OCI-LY1 (cell line): ENCODE results near the gene OR2T34.
"Not testable (repeated sequence)": the region's sequence is repeated elsewhere in the genome, so short reads cannot be mapped to it uniquely, and the experiment has no call there.

Experiments
- EZH2 ChIP-seq: fragments of 200-600 bp; sonication (generic), shearing (Covaris generic); IDR thresholded peaks from 2 replicates; pipeline ENCODE4 v1.8.0; 2017; ENCODE audit warnings: borderline replicate concordance, mixed run types, mild to moderate bottlenecking, antibody characterized with exemption, low read length, moderate library complexity, mixed read lengths
- TF ChIP-seq, protein P1 (sequence below): fragments of 200-600 bp; sonication (generic), shearing (Covaris generic); IDR thresholded peaks from 2 replicates; pipeline ENCODE4 v1.5.1; 2017; ENCODE audit warnings: mild to moderate bottlenecking, antibody characterized with exemption, low read length, moderate library complexity, mixed read lengths

DNA sequence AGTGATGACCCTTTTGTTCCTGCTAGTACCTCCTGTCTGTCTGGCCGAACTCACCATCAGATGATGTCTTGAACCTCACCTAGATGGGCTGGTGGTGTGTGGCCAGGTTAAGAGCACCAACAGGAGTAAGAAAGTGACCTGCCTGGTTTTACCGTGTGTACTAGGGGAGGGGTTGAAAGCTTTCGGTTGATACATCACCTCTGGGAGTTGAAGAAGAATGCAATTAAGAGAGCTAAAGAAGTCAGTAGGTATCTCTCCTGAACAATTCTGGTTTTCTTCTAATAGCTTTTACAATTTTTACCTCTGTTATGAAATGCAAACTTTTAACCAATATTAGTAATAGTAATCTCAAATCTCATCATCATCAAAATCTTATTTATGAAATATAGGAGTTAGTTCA is 11.9 kb downstream of the OR2T34 start, which contains the start of gene OR2T29:
- TF ChIP-seq, protein P1, sequence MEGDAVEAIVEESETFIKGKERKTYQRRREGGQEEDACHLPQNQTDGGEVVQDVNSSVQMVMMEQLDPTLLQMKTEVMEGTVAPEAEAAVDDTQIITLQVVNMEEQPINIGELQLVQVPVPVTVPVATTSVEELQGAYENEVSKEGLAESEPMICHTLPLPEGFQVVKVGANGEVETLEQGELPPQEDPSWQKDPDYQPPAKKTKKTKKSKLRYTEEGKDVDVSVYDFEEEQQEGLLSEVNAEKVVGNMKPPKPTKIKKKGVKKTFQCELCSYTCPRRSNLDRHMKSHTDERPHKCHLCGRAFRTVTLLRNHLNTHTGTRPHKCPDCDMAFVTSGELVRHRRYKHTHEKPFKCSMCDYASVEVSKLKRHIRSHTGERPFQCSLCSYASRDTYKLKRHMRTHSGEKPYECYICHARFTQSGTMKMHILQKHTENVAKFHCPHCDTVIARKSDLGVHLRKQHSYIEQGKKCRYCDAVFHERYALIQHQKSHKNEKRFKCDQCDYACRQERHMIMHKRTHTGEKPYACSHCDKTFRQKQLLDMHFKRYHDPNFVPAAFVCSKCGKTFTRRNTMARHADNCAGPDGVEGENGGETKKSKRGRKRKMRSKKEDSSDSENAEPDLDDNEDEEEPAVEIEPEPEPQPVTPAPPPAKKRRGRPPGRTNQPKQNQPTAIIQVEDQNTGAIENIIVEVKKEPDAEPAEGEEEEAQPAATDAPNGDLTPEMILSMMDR = not testable (repeated sequence)
- TF ChIP-seq EZH2 = not testable (repeated sequence)
